SHP77 (cell line): Measurements from ENCODE around the gene PAPSS1.
A peak's percentile ranks its signal among the peaks of the same experiment; 100 is the strongest.

Experiments
- DNase-seq, 2 experiments: peaks; one replicate each; lab custom pipeline; 2025; lab: John Stamatoyannopoulos, UW

Gene PAPSS1

DNA sequence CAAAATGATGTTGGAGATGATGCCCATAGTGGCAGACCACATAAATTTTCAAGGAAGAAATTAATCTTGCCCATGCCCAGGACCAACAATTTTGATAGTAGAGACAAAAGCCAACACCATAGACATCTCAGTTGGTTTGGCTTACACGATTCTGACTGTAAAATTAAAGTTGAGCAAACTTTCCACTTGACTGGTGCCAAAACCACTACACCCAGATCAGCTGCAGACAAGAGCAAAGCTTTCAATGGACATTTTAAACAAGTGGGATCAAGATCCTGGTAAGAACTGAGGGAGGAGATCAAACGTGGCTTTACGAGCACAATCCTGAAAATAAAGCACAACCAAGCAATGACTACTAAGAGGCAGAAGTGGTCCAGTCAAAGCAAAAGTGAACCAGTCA lies 90.7 kb downstream of the PAPSS1 start:
- DNase-seq: no peak

GRCh38 chr4:107625391-107625902 lies 94.6 kb downstream of the PAPSS1 start:
- DNase-seq: no peak

GRCh38 chr4:107624024-107624423 lies 96.0 kb downstream of the PAPSS1 start:
- DNase-seq: no peak

GRCh38 chr4:107622006-107622405 lies 98.0 kb downstream of the PAPSS1 start:
- DNase-seq: no peak

GRCh38 chr4:107619731-107620130 lies 100.3 kb downstream of the PAPSS1 start:
- DNase-seq: no peak

GRCh38 chr4:107619066-107619465 lies 101.0 kb downstream of the PAPSS1 start:
- no peak for DNase-seq

GRCh38 chr4:107618656-107619055 lies 101.4 kb downstream of the PAPSS1 start:
- no peak for DNase-seq

DNA sequence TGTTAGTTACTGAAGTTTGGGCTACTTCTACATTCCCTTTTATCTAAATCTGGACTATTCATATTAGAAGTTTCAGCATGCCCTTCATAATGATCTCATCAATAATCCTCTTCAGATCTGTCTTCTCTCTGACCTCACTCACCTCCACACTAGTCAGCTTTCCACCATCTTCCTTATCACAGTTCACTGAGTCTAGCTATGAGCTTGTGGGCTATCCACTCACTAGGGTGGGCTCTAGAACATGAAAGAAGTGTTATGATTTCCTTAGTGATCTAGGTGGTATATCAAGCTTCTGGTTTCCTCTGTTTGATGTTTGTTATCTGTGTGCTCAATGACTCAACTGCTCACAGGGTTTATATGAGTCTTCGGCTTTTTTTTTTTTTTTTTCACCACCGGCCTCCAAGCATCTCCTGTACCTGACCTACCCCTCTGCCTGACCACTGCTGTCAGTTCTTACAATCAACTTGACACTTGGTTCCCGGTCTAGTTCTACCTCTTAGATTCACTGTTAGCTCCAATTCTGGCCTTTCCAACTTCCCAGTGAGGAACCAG lies 103.1 kb downstream of the PAPSS1 start:
- DNase-seq: no peak

GRCh38 chr4:107615809-107616208 lies 104.2 kb downstream of the PAPSS1 start:
- DNase-seq: no peak

DNA sequence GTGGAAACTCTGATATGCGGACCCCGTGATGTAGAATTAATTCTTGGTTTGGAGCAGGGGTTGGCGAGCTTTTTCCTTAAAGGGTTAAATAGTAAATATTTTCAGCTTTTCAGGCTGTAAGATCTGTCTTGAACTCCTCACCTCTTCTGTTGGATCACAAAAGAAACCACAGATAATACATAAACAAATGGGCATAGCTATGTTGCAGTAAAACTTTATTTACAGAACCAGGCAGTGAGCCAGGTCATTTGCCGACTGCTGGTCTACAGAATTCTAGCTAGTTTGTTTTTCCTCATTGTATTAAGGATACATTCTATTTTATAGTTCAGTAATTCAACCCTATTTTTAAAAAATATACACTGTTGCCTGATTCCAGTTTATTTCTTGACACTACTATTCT lies 116.6 kb downstream of the PAPSS1 start:
- no peak for DNase-seq

GRCh38 chr4:107600983-107601382 lies 119.1 kb downstream of the PAPSS1 start:
- no peak for DNase-seq

GRCh38 chr4:107600436-107600835 lies 119.6 kb downstream of the PAPSS1 start:
- no peak for DNase-seq

DNA sequence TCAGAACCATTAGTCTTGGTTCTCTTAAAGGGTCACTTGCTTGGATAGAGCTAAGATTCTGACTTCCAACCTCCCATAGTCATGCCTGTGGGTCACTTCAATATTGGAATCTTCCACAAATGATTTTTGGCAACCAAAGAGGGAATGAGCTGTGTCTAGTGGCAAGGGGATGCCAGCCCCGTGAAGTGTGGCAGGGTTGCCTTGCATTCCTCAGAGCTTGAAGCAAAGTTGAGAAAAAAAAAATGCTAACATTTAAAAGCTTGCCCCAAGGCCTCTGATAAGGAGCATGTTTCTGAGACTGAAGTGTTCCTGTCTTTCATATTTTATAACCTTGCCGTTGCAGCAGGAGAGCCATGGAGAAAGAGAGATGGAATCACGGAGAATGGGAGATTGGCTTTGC lies 120.2 kb downstream of the PAPSS1 start:
- no peak for DNase-seq

GRCh38 chr4:107593230-107593629 lies 126.8 kb downstream of the PAPSS1 start:
- DNase-seq: no peak

DNA sequence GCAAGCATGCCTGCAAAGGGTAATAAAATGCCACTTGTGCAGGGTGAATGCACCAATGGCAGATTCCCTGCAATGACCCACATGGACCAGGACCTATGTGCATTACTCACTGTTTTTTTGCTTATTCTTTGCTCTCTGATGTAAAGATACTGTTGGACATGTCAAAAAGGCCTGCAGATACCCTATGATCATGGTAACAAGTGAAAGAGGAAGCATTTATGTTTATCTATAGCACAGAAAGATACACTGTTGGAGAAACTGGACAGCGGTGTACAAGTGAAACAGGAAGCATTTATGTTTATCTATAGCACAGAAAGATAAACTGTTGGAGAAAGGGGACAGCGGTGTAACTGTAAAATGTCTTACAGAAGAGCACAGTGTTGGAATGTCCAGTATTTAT lies 127.5 kb downstream of the PAPSS1 start:
- DNase-seq: no peak

GRCh38 chr4:107589269-107589668 lies 130.8 kb downstream of the PAPSS1 start:
- DNase-seq: no peak

- DNase-seq: no peak
Measured at GRCh38 chr4:107586371-107586770, 133.7 kb downstream of the PAPSS1 start.

GRCh38 chr4:107579099-107579498 lies 140.9 kb downstream of the PAPSS1 start:
- DNase-seq: peak in 1 of 2 experiments; percentile 1

DNA sequence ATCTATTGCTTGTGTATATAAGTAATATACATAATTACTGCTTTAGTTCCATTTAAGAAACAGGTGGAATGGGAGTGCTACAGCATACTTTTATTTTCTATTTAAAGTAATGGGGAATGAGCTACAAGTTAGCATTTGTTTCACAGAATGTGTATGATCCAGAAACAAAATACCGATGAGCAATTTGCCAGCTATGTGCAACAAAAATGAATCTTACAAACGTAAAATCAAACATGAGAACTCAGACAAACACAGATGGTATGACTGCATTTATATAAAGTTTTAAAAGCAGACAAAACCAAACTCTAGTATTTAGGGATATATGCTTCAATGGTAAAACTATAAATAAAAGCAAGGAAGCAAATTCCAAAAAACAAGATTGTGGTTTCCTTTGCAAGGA lies 141.7 kb downstream of the PAPSS1 start:
- no peak for DNase-seq

DNA sequence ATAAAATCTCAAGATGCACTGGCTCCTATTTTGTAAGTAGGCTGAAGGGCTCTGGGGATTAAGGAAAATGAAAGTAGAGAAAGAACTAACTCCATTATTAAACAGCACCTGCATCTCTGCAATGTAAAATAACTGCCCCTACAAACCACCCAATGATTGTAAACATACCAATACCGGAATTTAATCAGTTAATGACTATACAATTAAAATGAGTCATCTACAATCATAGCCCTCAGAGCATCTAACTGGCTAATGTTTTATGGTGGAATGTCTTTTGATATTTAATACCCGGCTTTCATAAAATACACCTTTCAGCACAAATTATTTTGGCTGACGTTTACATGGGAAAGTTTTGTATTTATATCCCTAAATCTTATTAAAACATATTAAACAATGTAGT lies 142.3 kb downstream of the PAPSS1 start:
- DNase-seq: no peak

DNA sequence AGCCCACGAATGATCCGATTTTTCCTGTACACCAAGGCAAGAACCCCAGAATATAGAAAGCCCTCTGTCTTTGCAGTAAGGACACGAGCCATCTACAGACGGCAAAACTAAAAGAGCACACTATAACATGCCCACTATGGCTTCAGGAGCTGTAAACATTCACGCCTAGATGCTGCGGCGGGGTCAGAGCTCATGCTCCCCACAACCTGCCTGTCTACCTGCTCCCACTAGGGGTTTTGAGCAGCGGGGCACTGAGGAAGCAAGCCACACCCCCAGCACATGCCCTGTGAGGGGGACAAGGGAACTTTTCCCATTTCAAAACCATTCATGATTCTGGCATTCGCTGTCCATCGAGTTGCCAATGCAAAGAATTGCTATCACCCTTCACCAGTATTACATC lies 144.8 kb downstream of the PAPSS1 start:
- no peak for DNase-seq

DNA sequence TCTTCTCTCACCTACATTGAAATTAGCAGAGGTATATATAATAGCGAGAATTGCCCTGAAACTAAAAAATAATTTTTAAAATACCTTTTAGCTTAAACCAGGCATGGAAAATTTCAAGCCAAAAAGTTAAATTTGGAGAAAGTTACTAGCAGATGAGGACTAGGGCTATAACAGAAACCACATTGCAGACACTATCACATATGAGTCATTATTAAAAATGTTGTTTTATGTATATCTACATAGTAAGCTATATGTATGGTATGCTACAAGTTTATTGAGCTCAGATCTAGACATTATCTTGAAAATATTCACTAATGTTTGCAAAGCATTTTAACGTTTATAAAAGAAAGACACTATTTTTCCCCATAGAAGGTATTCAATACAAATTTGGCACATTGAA lies 147.8 kb downstream of the PAPSS1 start:
- no peak for DNase-seq

GRCh38 chr4:107570952-107571351 lies 149.1 kb downstream of the PAPSS1 start:
- DNase-seq: no peak

GRCh38 chr4:107564326-107564725 lies 155.7 kb downstream of the PAPSS1 start:
- DNase-seq: no peak
